RCC 7860 (cell line): ENCODE measurements around the gene SUN1.
A peak's percentile ranks its signal among the peaks of the same experiment; 100 is the strongest.
"Not testable (repeated sequence)": the region's sequence is repeated elsewhere in the genome, so short reads cannot be mapped to it uniquely, and the experiment has no call there.

ENCODE experiments used
- DNase-seq: peaks from one replicate; pipeline ENCODE4 v3.0.0-alpha.2; 2015; ENCODE audit warnings: low spot score
- FAIRE-seq: peaks from 2 replicates; lab custom pipeline; 2012; peaks lifted over from hg19 to GRCh38; lab: Jason Lieb, UNC

Gene SUN1, protein sequence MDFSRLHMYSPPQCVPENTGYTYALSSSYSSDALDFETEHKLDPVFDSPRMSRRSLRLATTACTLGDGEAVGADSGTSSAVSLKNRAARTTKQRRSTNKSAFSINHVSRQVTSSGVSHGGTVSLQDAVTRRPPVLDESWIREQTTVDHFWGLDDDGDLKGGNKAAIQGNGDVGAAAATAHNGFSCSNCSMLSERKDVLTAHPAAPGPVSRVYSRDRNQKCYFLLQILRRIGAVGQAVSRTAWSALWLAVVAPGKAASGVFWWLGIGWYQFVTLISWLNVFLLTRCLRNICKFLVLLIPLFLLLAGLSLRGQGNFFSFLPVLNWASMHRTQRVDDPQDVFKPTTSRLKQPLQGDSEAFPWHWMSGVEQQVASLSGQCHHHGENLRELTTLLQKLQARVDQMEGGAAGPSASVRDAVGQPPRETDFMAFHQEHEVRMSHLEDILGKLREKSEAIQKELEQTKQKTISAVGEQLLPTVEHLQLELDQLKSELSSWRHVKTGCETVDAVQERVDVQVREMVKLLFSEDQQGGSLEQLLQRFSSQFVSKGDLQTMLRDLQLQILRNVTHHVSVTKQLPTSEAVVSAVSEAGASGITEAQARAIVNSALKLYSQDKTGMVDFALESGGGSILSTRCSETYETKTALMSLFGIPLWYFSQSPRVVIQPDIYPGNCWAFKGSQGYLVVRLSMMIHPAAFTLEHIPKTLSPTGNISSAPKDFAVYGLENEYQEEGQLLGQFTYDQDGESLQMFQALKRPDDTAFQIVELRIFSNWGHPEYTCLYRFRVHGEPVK

GRCh38 chr7:832167-832967 is at the start of gene SUN1:
SUN1 (plus strand) TSS chr7:832476; CDS start chr7:832525, 49 bp downstream.
- FAIRE-seq, result peak; percentile 86
- DNase-seq, result peak; percentile 87

- DNase-seq, result no peak
- no peak for FAIRE-seq
Measured at GRCh38 chr7:782718-783449, 49.4 kb upstream of the SUN1 start.

DNA sequence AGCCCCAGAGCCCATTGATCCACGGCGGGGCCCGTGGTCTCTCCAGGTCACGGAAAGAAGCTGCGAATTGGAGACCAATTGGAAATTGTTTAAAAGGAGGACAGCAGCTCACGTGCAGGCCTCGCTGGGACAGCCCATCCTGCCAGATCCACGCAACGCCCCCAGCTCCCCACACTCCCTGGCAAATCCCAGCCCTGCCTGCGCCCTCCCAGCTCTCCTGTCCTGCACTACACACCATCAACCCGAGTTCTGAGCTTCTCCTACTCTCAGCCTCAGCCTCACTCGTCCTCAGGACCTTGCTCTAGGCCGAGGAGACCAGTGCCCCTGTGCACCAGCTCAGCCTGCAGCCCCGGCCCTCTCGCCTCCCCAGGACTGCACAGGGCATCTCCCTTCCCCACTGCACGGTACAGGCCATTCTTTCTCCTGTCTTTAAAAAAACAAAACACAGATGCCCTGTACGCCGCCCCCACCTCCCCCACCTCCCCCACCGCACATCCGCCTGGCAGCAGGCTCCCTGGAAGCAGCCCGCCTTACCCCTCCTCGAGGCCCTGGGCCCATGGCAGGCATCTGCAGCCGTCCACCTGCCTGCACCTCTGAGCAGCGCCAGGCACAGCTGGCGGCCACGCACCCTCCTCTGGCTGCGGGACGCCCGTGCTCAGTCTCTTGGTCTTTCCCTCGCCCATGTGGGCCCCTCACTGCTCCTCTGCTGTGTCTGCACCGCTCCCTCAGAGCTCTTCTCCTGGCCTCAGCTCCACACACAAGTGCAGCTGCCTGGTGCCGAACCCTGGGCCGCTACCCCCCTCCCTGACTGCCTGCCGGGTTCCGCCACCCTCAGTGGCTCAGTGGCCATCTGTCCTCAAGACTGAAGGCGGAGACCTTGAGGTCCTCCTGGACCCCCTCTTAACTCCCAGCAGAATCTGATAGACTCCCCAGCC is 48.5 kb upstream of the SUN1 start:
- FAIRE-seq, result no peak
- no peak for DNase-seq

DNA sequence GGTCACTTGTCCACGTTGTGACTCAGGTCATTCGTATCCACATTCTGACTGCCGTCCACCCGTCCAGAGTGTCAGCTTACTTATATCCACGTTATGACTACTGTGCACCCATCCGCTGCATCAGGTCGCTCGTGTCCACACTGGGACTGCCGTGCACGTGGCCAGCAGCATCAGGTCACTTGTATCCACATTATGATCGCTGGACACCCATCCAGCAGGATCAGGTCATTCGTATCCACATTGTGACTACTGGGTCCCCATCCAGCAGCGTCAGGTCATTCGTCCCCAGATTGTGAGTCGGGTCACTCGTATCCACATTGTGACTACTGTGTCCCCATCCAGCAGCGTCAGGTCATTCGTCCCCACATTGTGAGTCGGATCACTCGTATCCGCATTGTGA is 47.3 kb upstream of the SUN1 start:
- DNase-seq (no peak), FAIRE-seq (no peak)

GRCh38 chr7:785416-785815 is 46.9 kb upstream of the SUN1 start:
- DNase-seq, result no peak
- no peak for FAIRE-seq

DNA sequence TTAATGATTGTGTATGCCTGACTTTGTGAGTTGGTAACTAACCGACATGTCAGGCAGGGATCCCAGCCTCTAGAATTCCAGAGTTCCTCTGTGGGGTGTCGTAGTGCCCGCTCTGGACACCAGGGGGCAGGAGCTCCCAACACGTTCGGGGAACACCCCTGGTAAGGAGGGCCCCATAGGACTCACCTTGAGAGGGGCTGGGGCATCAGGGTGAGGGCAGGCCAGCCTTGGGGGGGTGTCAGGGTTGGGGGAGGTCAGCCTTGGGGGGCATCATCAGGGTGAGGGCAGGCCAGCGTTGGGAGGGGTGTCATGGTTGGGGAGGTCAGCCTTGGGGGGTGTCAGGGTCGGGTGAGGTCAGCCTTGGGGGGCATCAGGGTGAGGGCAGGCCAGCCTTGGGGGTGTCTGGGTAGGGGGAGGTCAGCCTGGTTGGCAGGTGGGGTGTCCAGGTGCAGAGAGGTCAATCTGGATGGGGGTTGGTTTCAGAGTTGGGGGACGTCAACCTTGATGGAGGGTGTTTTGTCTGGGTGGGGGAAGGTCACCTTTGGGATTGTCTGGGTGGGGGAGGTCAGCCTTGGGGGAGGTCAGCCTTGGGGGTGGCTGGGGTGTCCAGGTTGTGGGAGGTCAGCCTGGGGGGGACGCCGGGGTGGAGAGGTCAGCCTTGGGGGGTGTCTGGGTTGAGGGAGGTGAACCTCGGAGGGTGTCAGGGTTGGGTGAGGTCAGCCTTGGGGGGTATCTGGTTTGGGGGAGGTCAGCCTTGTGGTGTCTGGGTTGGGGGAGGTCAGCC is 45.6 kb upstream of the SUN1 start:
- DNase-seq (peak; percentile 13), FAIRE-seq (no peak)

- DNase-seq (no peak), FAIRE-seq (no peak)
Measured at GRCh38 chr7:787332-788240, 44.7 kb upstream of the SUN1 start.

DNA sequence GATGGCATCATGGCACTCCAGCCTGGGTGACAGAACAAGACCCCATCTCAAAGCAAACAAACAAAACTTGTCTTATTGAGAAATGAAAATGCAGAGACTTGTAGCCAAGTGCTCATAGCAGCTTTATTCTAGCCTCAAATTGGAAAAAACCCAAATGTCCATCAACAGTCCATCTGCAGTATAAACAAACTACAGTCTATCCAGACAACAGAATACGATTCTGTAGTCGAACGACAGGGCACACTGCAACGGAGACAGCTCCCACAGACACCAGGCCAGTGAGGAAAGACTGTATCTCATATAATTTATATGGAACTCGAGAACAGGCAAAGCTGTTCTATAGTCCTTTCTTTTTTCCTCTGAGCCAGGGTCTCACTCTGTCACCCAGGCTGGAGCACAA is 40.8 kb upstream of the SUN1 start:
- DNase-seq (no peak), FAIRE-seq (no peak)

- no peak for FAIRE-seq
Measured at GRCh38 chr7:794207-794606, 38.1 kb upstream of the SUN1 start.

DNA sequence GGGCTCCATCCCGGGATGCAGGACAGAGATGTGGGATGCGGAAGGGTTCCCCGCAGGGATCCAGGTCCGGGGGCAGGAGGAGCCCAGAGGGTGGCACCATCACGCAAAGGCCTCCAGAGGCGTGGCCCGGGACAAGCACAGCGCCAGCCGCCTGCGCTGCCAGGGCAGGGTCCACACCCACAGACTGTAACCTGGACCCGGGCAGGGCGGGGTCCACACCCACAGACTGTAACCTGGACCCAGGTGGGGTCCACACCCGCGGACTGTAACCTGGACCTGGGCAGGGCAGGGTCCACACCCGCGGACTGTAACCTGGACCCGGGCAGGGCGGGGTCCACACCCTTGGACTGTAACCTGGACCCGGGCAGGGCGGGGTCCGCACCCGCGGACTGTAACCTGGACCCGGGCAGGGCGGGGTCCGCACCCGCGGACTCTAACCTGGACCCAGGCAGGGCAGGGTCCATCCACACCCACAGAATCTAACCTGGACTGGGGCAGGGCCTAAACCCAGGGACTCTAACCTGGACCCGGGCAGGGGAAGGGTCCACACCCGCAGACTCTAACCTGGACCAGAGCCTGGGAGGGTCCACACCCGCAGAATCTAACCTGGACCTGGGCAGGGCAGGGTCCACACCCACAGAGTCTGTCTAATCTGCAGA is 37.5 kb upstream of the SUN1 start:
- DNase-seq (no peak), FAIRE-seq (no peak)

More at GRCh38 chr7:794207-794606, 38.1 kb upstream of the SUN1 start:
- DNase-seq, result no peak

- FAIRE-seq, DNase-seq: not testable (repeated sequence)
Measured at GRCh38 chr7:796434-797169, 35.7 kb upstream of the SUN1 start.

DNA sequence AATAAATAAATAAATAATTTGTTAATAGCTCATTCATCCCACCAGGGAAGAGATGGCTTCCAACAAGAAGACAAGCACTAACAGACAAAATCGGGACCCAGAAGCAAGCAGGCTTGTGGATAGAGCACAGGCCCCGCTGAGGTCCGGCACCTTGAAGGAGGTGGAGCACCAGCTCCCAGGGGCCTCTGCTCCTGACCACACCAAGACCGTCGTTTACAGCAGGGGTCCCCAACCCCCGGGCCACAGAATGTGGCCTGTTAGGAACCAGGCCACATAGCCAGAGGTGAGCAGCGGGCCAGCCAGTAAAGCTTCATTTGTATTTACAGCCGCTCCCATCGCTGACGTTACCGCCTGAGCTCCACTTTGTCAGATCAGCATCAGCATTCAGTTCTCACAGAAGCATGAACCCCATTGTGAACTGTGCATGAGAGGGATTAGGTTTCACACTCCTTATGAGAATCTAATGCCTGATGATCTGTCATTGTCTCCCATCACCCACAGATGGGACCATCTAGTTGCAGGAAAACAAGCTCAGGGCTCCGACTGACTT is 33.3 kb upstream of the SUN1 start:
- FAIRE-seq (no peak), DNase-seq (no peak)

GRCh38 chr7:800692-801091 is 31.6 kb upstream of the SUN1 start:
- FAIRE-seq, result no peak

GRCh38 chr7:801351-801750 is 30.9 kb upstream of the SUN1 start:
- DNase-seq, FAIRE-seq: not testable (repeated sequence)

More at GRCh38 chr7:800692-801091, 31.6 kb upstream of the SUN1 start:
- no peak for DNase-seq

DNA sequence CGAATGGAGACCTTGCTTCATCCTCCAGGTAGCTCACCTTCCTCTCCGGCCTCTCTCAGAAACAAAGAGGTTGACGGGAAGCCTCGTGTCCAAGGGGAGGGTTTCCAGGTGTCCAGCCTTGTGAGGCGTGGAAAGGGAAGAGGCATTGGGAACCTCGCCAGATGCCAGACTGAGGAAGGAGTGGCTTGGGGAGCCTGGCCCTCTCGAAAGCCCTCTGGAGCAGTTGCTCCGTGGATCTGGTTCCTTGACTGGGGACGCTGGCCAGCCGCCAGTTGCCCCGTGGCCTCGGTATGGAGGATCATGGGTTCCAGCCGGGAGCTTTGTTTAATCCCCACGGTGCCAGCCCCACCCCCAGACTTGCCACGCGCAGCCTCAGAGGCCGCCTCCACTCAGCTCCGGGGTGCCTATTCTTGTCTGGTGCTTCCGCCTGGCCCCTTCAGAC is 30.3 kb upstream of the SUN1 start:
- no peak for DNase-seq
- FAIRE-seq, result no peak
